Activated CD8-positive, alpha-beta memory T cell treated with anti-CD3 and anti-CD28 coated beads, Interleukin-2, amount 50 U/mL, for 4 hours (primary cell): ENCODE data around the gene SLC6A17.

ENCODE experiments used
- DNase-seq: peaks from one replicate; pipeline ENCODE4 v3.0.0-alpha.2; 2020

The SLC6A17 gene

DNA sequence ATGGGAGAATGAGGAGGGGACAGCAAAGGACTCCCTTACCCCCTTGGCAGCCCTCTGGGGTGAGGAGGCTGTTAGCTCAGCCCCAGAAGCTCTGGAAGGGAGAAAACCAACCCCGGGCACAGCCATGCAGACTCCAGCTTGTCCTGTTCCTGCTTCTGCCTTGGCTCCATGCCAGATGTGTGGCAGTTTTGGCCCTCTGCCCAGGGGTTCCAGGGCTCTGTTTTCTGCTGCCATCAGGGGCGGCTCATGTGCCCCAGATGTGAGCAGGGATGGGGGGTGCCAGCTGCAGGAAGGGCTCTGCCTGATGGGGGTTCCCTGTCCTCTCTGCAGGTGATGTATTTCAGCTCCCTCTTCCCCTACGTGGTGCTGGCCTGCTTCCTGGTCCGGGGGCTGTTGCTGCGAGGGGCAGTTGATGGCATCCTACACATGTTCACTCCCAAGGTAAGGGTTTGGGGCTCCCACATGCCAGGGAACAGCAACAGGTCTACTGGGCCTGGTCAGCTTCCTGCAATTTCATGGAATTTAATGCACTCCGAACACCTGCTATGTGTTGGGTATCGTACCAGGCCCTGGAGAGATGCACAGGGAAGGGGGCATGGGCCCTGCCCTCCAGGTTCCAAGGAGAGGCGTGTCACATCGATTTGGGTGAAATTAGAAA is 26.1 kb downstream of the SLC6A17 start:
- DNase-seq = no peak

DNA sequence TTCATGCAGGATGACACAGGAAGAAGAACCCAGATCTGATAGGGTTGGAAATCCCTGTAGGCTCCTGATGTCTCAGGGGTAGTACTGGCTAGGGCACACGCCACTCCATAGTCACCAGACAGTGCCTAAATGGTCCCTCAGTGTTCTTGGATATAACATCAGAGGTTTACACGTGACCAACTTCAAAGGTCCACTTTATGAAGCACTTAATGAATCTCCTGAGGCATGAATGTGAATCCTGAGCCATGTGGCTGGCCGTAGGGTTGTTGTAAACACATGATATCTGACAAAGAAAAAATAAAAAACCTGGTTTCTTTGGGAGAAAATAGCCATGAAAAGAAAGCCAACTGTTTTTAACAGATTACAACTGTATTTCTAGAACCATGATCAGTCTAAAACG is 27.5 kb downstream of the SLC6A17 start:
- no peak for DNase-seq

DNA sequence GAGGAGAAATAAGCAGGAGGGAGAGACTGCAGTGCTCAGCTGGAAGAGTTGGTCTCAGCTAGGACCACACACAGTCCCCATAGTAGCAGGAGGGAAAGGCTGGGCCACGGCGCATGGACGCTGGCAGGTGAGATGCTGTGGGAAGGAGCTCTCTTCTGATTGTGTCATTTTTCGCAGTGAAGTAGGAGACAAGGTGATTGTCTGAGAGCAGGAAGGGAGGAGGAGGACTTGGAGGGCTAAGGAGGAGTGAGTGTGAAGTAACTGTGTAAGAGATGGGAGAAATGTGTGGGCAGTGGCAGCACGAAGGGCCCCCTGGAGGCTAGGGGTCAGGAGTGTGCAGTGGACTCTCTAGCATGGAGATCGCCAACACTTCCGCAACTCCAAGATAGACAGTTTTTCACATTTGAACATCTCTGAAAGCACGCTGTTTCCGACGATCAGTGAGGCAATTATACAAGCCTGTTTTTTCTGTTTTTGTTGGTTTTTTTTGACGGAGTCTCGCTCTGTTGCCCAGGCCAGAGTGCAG is 33.4 kb downstream of the SLC6A17 start:
- no peak for DNase-seq

DNA sequence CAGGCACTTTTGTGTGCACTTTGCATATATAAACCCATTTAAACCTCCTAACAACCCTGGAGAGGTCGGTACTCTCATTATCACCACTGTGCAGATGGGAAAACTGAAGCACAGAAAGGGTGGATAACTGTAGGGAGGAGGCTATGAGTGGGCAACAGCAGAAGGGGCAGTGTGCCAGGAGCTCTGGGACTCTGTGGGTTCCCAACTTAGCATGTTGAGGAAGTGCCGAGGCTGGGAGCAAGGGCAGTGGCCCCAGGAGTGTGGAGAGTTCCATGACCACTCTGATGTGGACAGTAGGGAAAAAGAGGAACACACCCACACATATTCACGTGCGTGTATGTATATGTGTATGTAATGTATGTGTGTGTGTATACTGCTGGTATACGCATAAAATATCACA is 34.2 kb downstream of the SLC6A17 start:
- no peak for DNase-seq

DNA sequence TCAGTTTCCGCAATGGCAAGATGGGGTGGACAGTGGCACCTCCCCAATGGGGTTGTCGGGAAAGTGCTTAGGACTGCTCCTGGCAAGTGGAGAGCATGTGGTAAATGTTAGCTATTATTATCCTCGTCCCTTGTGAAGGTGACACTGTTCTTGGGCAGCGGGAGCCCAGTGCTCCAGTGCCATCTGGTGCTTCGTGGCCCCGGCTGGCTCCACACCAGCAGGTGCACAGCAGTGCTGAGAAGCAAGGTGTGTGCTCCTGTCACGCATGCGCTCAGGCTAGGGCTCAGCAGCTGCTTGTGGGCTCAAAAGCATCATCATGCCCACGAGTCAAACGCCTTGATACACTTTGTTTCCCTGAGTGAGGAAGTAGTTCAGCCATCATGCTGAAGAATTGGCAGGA is 34.9 kb downstream of the SLC6A17 start:
- DNase-seq = no peak

DNA sequence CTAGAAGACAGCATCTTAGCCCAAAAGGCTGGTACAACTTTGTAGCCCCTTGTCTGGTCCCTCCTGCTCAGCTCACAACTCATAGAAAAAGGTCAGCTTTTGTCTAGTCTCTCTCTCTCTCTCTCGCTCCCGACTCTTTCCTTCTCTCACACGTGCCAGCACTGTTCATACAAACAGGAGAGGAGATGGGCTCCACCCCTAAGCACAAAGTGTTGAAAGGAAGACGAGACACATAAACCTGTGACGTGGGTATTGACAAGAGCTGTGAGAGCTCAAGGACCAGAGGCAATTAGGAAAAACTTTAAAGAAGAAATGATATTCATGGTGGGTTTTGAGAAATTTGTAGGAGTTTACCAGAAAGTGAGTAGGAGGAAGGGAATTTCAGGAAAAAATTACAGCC is 36.3 kb downstream of the SLC6A17 start:
- no peak for DNase-seq

DNA sequence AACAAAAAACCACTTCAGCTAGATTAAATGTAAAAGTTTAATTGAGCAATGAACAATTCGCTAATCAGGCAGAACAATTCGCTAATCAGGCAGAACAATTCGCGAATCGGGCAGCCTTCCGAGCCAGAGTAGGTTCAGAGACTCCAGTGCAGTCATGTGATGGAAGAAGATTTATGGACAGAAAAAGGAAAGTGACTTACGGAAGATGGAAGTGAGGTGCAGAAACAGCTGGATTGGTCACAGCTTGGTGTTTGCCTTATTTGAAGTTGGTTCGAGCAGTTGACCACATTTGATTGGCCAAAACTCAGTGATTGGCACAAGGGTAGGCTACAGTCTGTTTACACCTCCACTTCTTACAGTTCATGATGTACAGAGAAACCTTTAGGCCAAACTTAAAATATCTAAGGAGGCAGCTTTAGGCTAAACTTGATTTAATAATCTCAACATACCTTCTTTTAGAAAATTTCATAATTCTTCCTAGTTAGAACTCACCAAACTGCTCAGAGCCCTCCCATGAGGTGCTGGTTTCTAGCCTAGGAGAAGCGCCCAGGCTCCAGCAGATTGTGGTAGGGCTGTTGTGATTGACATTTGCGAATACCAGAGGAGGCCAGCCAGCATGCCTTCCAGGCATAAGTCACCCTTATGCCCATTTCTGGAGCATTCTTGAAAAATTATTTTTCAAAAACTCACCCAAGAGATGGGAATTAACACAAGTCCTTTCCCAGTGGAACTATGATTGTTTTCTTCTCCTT is 37.0 kb downstream of the SLC6A17 start:
- no peak for DNase-seq

DNA sequence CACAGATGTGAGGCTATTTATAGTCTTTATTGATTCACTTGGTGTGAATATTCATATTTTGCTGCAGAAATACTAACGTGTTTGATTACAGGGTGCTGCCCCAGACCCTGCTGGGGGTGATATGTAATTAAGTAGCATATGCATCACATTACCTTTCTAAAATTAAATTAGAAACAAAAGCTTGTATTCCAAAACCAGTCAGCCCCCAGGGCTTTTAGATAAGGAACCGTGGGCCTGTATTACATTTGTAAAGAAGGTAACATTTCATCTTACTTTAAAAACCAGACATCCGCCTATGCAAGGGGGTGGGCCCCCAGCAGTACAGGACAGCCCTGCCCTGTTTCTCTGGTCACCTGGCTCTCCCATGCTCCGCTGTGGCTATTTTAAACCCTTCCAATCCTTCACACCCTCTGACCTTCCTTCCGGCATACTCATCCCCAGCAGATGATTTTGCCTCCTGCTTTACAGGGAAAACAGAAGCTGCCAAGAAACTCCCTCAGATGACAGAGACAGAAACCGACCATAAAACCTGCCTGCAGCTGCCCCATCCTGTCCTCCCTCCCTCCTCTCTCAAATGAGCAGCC is 37.8 kb downstream of the SLC6A17 start:
- DNase-seq = no peak

DNA sequence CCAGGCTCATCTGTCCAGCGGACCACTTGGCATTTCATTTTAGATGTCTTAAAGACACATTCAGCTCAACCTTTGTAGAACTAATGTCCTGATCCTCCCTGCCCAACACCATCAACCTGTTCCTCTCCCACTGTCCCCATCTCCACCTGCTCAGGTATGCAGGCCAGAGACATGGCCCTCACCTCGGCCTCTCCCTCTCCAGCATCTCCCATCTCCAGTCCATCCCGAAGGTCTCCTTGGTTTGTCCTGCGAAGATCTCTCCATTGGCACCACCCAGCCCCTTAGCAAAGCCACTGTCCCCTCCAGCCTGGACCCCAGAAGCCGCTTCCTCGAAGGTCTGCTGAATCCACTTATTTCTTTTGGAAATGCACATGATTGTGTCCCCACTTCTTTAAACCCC is 38.9 kb downstream of the SLC6A17 start:
- DNase-seq = no peak

DNA sequence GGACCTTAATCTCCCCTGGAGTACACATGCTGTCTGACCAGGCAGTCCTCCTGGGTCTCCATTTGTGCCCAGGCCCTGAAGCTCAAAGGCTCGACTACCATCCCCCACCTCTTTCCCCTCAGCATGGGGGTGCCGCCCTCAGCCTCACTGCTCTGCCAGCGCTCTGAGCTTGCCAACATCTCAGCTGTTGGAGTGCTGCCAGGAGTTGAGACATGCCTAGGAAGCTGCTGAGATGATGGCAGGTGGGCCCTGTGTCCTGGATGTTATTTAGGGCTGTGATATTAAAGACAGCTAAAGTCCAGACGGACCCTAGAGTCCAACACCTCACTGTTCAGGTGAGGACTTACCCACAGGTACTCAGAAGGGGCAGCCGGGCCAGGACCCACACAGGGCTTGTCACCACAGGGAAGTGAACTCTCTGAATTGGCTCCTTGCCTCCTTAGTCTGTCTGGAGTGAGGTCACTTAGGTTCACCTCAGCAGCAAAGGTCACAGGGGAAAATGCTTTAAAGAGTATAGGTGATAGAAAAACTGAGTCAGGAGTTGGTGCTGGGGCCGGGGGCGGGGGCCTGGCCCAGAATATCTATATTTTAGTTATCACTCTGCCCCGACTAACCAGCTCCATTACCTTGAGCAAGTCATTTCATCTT is 40.1 kb downstream of the SLC6A17 start:
- no peak for DNase-seq

DNA sequence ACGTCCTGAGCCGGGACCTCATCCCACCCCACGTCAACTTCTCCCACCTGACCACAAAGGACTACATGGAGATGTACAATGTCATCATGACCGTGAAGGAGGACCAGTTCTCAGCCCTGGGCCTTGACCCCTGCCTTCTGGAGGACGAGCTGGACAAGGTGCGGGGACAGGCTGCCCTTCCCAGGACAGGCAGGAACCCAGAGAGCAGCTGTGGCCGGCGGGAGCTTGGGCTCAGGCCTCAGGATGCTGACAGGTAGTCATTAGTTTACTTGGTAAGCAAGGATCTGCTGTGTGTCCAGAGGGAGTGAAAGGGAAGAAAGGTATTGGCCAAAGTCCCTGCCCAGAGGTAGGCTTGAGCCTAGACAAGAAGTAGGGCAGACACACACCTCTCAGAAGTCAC is 42.2 kb downstream of the SLC6A17 start:
- DNase-seq = no peak

DNA sequence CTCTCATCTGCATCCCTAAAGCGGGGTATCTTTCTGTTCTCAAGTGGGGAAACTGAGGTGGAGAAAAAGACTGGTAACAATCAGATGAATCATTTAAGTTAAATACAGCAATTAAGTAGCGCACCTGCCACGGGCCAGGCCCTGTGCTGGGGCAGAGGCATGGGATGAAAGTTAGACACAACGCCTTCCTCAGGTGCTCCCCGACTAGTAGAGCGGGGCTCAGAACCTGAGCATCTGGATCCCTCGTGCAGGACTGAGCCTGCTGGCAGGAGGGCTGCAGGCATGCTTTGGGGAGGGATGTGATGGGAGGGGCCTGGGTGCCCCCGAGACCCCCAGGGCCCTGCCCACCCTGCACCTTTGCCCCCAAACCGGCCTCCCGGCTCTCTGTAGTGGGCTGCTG is 44.9 kb downstream of the SLC6A17 start:
- no peak for DNase-seq

DNA sequence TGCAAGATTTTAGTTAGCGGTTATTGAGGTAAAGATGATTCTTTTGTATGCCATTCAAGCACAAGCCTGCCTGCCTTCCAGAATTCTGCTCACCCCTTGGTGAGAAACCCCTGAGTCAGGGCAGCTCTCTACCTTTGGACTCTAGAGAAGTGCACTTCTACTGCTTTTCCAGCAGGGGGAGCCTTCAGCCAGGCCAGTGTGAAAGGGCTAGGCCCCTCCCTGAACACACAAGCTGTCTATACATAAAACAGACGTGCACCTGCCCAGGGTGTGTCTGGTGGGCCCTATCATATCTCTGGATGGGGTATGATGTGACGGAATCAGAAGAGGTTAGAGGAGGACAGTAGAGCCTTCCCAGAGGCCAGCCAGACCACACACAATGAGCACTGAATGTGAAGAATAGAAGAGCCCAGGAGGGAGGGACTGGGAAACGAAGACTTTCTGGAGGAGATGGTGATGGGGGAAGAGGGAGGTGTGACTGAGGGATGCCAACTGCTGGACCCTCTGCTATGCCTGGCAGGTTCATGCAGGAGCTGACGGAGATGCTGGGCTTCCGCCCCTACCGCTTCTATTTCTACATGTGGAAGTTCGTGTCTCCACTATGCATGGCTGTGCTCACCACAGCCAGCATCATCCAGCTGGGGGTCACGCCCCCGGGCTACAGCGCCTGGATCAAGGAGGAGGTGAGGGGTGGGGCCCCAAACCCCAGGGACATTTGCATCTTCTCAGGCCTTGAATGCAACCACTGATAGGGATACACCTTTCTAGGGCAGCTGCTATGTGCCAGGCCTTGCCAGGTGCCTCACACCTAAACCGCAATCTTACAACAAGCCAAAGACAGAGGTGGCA is 46.8 kb downstream of the SLC6A17 start:
- peak; percentile 37 for DNase-seq

DNA sequence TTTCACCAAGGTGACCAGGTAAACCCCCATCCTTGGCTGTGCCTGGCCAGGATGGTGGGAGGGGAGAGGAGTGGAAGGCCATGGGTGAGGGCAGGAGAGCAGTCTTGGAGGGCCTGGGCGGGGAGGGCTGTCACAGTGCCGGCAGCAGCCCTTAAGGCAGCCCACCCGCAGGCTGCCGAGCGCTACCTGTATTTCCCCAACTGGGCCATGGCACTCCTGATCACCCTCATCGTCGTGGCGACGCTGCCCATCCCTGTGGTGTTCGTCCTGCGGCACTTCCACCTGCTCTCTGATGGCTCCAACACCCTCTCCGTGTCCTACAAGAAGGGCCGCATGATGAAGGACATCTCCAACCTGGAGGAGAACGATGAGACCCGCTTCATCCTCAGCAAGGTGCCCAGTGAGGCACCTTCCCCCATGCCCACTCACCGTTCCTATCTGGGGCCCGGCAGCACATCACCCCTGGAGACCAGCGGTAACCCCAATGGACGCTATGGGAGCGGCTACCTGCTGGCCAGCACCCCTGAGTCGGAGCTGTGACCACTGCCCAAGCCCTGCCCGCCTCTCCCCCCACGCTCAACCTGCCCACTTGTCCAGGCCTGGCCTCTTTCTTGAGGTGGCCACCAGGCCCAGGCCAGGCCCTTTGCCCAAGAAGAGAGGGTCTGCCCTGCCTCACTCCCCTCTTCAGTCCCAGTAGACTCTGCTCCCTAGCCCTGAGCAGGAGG is 47.8 kb downstream of the SLC6A17 start:
- no peak for DNase-seq

DNA sequence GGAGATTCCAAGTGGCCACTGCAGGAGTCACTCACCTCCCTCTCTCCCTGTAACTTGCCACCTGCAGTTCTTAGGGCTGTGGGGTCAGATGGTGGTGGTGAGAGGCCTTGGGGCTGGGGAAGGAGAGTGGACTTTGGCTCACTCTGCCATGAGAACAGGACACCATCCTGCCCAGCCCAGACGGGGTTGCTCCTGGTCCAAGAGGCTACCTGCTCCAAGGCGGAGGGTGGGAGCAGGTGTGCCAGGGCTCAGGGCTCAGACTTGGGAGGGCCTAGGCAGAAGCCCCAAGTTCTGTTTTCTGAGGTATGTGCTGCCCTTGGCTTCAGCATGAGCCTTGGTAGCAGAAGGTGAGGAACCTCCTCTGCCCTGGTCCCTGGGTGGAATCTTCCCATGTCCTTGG is 48.5 kb downstream of the SLC6A17 start:
- DNase-seq = no peak

DNA sequence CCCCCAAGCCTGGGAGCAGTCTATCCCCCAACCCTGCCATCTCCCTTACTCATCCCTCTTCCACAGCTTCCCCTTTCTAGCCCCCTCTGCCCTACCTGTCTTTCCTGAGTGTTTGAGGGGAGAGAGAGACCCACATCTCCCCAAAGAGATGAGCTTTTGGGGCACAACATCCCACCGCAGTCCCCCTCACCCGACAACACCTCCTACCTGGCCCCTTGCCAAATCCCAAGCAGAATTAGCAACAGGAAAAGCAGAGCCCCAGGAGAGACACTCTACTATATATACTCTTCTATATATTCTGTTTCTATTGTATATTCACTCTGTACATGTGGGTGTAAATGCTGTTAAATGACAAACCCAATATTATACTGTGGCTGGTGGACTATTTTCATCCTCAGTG is 49.9 kb downstream of the SLC6A17 start:
- no peak for DNase-seq

DNA sequence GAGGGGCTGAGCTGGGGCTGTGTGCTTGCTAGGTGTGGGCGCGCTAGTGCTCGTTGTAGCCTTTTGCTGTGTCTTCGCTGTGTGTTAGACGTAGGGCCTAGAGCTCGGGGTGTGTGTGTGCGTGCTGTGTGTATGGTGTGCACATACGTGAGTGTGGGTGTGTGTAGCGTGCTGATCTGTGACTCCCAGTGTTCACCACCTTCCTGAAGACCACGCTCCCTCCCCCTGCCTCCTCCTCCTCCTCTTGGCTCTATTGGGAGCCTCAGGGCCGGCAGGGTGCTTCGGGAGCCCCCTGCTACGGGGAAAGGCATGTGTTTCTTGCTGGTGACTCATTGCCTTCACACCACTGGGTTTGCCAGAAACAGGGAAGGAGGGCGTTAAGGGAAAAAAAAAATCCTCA is 50.4 kb downstream of the SLC6A17 start:
- DNase-seq = no peak

DNA sequence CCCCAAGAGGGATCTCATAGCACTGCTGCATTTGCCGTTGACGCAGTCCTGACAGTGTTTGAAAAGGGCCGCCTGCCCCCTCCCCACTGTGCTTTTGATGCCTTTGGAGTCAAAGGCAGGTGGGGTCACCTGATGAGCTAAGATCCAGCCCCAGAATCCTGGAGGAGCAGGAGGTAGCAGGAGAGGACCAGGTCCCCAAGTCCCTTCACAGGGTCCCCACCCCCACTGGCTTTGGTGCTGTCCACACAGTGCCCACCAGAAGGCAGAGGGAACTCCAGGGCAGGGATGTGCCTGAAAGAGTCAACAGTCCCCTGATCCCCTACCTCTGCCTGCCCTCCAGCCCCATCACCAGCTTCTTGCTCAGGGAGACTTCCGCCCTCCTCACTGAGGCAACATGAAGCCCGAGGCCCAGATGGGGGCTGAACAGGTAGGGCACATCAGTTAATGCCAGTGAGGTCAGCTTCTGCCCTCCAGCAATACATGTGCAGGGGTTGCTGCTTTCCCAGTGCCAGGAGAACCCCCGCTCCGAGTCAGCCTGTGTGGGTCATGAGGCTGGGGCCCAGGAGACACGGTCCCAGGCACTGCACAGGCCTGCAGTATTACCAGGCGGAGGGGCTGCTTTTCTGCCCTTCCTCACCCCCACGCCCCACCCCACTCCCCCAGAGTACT is 51.0 kb downstream of the SLC6A17 start:
- no peak for DNase-seq

DNA sequence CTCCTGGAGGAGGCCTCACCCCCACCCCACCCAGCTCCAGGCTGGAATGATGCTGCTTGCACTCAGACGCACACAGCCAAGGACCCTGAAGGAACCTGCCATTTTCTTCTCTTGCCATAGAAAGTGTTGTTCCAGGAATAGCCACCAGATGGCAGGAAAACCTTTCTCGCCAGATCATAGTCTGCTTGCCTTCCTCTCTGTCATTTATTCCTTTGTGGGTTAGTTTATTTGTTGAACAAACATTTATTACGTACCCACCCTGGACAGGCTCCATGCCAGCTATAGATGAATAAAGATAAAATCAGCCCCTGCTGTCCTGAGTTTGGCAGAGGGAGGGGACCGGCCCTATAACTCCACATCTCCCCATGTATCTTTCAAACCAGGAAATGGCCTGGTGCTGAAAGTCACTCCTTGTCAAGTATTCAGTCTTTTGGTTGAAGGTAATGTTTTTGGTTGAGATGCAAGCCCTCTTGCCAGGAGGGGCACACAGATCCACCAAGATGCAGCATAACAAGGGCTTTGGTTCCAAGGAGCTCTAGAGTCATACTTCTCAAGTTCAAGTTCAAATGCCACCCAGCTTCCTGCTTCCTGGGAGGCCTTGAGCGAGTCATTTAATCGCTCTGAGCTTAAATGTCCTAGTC is 52.8 kb downstream of the SLC6A17 start:
- peak; percentile 62 for DNase-seq

DNA sequence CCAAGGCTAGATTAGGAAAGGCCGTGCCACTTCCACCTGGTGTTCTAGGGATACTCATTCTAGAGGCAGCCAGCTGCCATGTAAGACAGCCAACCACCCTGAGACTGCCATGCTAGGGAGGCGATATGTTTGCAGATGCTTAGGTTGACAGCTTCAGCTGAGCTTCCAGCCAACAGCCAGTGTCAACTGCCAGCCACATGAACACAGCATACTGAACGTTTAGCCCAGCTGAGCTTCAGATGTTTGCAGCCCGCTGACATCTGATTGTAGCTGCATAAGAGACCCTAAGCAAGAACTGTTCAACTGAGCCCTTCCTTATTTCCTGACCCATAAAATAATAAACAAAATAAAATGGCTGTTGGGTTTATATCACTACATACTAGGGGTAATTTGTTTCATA is 54.9 kb downstream of the SLC6A17 start:
- DNase-seq = no peak

DNA sequence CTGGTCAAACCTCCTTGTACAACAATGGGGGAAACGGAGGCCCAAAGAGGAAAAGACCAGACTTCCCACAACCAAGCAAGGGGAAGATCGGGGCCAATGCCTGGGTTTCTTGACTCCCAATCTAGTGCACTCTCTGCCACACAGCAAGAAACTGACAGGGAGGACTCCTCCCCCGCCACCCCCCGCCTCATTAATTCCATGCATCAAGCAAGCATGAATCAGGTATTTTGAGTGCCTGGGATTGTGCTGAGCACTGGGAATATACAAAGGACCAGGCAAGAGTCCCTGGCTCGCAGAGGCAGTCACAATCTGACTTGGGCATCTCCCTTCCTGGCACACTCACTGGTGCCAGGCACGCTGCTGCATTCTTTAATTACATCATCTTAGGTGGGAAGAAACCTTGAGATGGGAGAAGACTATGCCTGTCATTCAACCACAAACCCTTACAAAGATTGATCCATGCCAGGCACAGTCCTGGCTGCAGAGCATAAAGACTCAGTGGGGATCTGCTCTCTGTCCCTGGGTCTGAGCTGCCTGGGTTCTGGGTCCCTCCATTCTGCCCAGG is 55.4 kb downstream of the SLC6A17 start:
- DNase-seq = no peak
